ENCODE measurements around the gene XXYLT1.
A peak's percentile ranks its signal among the peaks of the same experiment; 100 is the strongest.

Gene XXYLT1

DNA sequence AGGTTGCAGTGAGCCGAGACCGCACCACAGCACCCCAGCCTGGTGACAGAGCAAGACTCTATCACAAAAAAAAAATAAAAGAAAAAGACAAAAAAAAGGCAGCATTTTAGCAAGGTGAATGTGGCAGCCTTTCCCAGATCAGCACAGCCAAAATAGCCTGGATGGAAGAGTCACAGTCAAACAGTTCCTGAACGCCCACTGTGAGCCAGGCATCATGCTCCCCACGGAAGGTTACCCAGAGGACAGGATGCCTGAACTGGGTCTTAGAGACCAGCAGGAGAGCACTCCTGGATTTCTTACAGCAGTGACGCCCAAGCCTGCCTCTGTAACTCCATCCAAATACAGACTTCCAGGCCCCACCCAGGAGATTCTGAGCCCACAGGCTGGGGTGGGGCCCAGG lies 4.5 kb downstream of the XXYLT1 start:
- no peak for DNase-seq (ENCODE audit: low spot score)

GRCh38 chr3:195265363-195265976 lies 5.5 kb downstream of the XXYLT1 start:
- DNase-seq (ENCODE audit: low spot score) = no peak

DNA sequence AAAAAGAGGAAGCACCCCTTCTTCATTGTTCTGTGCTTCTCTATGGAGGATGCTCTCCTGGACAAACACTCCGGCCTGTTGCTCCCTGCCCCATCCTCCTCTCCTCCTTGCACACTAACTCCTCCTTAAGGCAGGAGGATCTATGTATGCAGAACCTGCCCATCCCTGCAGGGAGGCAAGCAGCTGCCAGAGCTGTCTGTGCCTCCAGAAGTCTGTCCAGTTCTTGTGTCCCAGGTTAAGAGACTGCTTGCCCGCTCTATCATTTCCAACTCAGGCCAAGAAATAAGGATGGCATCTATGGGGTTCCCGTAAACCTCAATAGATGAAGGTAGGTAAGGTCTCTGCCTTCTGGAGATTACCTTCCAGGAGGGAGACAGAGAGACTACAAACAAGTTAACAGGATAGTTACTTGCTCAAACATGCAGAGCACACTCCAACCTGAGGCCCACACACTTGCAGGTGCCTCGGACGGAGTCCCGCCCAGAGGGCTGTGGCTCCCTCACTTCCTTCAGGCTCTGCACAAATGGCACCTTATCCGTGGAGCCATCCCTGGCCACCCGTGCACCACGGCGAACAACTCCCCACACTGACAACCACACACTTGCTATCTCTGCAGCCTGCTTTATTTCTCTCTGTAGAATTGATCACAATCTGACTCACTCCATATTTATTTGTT lies 6.9 kb downstream of the XXYLT1 start:
- no peak for DNase-seq (ENCODE audit: low spot score)

DNA sequence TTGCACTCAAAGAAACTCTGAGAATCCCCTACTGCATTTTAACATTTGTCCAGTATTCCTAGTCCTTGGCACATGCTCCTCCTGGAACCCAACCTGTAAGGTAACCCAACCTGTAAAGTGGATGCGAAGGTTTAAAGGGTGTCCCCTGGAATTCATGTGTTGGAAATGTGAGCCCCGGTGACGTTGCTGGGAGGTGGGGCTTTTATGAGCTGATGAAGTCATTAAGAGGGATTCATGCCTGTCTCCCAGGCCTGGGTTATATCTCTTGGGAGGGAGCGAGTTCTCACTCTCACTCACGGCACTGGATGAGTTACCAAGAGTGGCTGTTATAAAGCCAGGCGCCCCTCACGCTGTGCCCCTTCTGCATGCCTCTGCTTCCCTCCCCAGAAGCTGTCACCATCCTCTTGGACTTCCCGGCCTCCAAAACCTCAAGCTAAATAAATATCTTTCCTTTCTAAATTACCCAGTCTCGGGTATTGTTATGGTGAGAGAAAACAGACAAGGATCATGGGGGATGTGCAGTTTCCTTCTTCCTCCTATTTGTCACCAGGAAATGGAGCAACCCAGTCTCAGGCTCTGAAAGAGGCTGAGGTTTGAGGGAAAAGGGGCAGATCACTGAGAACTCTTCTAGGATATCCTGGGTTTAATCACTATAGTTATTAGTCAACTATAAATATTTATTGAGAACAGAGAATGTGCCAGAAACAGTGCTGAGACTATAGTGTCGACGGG lies 7.6 kb downstream of the XXYLT1 start:
- no peak for DNase-seq (ENCODE audit: low spot score)

- DNase-seq (ENCODE audit: low spot score) = no peak
These were observed 9.0 kb downstream of the XXYLT1 start for GRCh38 chr3:195261925-195262324.

GRCh38 chr3:195260280-195260905 lies 10.6 kb downstream of the XXYLT1 start:
- DNase-seq (ENCODE audit: low spot score) = no peak

DNA sequence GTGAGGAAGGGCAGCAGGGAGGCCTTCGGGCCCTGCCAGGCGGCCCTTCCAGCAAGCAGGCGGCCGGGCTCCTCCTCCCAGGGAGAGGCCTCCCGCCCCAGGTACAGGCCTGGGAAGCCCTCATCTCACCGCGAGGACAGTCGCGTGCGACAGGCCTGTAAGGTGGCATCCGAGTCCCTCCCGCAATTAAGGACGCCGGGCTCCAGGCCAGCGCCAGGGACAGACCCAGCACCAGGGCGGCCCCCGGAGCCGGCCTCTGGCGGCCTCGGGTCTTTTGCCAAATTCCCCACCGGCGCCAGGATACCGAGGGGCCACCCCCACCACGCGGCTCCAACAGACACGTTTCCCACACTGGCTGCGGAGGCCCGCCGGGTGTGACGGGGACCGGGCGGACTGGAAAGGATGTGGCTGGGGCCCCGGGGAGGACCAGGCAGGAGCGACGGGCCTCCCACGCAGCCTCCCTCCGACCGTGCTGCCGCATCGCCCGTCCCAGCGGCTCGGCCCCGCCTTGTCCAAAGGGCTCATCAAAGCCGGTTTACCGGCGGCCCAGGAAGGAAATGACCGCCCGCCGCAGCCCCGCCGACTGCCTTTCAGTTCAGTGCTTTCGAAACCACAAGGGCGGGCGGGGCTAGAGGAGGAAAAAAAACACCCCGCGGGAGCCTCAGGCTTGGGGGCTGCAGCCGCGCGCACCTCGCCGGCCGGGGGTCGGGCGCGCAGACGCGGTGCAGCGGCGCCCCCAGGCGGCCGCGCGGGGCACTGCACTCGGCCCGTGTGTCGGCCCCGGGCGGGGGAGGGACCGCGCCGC lies 11.3 kb downstream of the XXYLT1 start:
- DNase-seq (ENCODE audit: low spot score) = peak; percentile 94

- no peak for DNase-seq (ENCODE audit: low spot score)
These were observed 11.8 kb downstream of the XXYLT1 start for GRCh38 chr3:195259154-195259474.

- peak; percentile 48 for DNase-seq (ENCODE audit: low spot score)
These were observed 12.4 kb downstream of the XXYLT1 start for GRCh38 chr3:195258449-195259153.

DNA sequence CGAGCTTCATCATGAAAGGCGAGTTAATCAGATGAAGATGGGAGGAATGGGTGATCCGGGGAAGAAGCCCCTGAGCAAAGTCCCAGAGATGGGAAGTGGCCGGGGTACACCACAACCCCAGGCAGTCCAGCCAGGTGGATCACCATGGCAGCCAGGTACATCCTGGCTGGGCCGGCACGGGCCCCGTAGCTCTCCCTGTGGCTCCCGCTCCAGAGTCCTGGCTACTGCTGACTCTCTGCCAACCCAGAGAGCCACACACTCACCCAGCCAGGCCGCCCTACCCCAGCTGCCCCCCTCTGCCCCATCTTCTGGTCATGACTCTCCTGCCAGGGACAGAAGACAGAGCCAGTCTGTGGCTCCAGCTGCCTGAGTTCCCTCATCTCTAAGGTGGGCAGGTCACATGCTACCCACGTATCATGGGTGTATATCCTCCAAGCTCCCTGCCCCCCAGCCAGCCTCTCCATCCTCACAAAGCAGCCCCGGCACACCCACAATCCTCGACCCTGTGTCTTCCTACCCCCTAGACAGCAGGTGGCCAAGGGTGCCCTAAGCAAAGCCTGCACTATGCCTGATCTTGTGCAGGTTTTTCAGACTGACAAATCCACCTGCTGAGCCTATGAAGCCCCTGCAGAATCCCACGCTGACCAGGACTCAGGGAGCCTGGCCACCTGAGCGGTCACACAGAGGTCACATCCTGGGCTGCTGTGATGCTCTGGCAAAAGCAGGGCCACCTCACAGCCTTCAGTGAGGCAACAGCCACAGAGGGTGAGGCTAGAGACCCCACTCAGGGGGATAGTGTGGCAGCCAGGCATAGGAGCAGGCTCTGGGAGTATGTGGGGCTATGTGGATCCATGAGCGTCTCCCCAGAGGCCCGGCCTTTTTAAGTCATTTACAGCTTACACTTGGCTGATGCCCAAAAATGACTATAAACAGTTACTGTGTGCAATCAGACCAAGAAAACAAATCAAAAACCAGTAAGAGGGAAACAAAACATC lies 13.2 kb downstream of the XXYLT1 start:
- no peak for DNase-seq (ENCODE audit: low spot score)

DNA sequence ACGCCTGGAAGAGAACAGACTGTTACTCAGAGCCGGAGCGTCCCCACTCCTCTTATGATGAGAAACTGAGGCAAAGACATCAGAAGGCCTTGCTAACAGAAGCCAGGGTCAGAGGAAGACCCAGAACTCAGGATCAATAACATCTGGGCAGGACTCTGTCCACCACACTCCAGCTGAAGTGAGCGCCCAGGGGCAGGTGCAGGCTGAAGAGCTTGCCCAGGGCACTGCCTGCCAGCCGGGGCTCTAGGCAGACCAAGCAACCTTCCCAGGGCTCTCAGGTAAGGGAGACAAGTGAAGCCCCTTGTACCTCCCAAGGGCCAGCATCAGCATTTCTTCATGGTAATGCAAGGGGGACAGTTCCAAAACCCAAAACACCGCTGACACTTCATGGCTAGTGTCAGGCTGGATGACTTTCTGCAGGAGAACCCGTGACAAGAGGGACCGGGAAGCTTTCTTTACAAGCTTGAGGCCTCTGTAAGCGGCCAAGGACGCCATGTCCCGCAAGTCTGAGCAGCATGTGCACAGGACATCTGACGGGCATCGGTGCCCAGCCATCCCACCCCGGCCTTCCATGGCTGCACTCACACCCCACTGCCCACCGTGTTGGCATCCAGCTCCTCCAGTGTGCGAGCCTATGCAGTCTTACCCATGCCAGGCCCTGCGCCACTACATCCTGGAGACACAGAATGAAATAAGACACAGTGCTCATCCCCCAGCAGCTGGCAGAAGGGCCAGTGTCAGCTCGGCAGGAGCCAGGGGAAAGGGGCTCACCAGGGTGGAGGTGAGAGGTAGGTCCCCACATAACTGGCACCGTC lies 14.1 kb downstream of the XXYLT1 start:
- peak; percentile 39 for DNase-seq (ENCODE audit: low spot score)

GRCh38 chr3:195255571-195256501 lies 15.1 kb downstream of the XXYLT1 start:
- DNase-seq (ENCODE audit: low spot score) = no peak

DNA sequence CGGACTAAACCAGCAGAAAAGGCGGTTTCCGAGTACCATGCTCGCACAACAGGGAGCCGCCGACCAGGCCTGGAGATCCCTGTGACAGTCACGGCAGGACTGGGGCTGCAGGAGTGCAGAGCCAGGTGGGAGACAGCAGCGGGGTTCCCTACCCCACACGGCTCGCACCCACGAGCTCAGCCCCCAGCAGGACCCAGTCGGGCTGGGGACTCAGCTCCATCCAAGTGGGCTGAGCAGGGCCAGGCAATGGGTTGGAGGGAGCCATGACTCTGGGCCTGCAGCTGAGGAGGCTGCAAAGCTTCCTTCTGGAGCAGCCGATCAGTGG lies 15.8 kb downstream of the XXYLT1 start:
- DNase-seq (ENCODE audit: low spot score) = peak; percentile 41

DNA sequence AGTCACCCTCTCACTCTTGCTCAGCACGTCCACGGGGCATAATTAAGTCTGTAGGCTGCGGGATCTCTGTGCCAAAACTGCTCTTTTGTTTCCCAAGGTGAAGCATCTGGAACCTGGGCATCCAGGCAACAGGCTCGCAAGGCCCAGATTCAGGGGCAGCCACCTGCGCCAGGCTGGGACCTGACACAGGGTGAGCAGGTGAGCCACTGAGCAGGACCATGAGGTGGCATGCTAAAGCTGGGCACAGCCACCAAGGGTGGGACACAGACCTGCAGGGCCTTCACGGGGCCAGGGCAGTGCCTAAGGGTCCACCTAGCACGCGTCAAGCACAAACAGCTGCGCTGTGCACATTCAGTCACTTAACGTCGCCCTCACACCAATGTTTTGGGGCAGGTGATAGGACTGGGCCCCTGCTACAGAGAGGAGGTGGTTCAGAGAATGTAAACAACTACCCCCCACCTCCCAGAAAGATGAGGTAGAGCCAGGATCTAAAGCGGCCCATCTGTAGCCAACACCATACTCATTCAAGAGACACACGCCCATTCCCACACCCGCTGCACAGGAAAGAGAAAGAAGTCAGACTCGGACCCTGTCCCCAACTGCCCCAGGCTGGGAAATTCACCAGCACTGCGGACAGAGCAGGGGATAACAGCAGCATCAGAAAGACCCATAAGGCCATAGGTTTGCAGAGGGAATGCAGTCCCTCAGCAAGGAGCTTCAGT lies 16.3 kb downstream of the XXYLT1 start:
- DNase-seq (ENCODE audit: low spot score) = peak; percentile 46

DNA sequence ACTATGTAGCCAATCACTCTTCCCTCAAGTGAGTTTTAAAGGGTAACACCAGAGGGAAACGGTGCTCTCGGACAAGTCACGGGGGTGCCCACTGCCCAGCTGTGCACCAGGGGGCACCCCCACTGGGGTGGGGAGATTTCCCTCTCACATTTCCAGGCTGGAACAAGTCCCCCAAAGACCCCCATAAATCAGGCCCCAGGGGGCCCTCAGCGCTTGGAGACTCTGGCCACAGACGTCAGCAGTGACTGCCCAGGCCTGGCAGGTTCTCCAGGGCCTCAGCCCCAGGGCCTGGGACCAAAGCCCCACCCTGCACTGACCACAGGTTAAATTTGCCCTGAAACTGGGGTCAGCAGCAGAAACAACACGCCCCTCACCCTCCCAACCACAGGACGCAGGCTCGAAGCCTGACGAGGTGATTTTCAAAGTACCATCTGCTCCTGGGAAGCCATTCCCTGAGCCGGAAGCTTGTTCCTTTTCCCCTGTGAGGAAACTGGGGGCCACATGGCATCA lies 17.0 kb downstream of the XXYLT1 start:
- peak; percentile 46 for DNase-seq (ENCODE audit: low spot score)

- no peak for DNase-seq (ENCODE audit: low spot score)
These were observed 19.5 kb downstream of the XXYLT1 start for GRCh38 chr3:195251336-195252065.
